Breast epithelium (tissue), 4 donors: ENCODE measurements around the gene VPS35L. TPM values are rescaled to one million over a fixed set of nuclear protein-coding genes. Genes with fewer than 3 reads are reported as not detected.

Source experiments
- DNase-seq, 2 donors: peaks; one replicate each; pipeline ENCODE4 v3.0.0-alpha.2; 2019; ENCODE audit warnings: low spot score in 2 of 2
- H3K27ac ChIP-seq, 2 donors: fragments of 200-600 bp; sonication (generic) in 1 of 2; one replicate each; pipeline ENCODE4 v1.5.1; 2016 to 2019; ENCODE audit warnings: mild to moderate bottlenecking in 1 of 2
- H3K27me3 ChIP-seq, 2 donors: fragments of 200-600 bp; sonication (generic) in 1 of 2; one replicate each; pipeline versions ENCODE4 v1.5.1 to v1.6.0; 2017 to 2019; ENCODE audit warnings: control low read depth in 1 of 2, mild to moderate bottlenecking in 1 of 2
- H3K36me3 ChIP-seq: fragments of 200-600 bp; one replicate; pipeline ENCODE4 v1.5.1; 2019
- H3K4me1 ChIP-seq, 2 donors: fragments of 200-600 bp; sonication (generic); one replicate each; pipeline ENCODE4 v1.5.1; 2016 to 2019; ENCODE audit warnings: control low read depth in 1 of 2
- H3K4me3 ChIP-seq, 3 donors: fragments of 200-600 bp; sonication (generic); 1 replicate in 2 of 3; 2 replicates in 1 of 3; pipeline ENCODE4 v1.5.1; 2016 to 2019; ENCODE audit warnings: mild to moderate bottlenecking in 3 of 3, moderate library complexity in 2 of 3
- H3K9me3 ChIP-seq, 2 donors: fragments of 200-600 bp; sonication (generic) in 1 of 2; one replicate each; pipeline ENCODE4 v1.5.1; 2016 to 2019; ENCODE audit warnings: control low read depth in 1 of 2
- POLR2A ChIP-seq: fragments of 450-650 bp; IDR thresholded peaks from one replicate; pipeline ENCODE4 v1.6.1; 2016; ENCODE audit warnings: antibody characterized with exemption, mild to moderate bottlenecking, moderate library complexity
- POLR2AphosphoS5 ChIP-seq, 3 donors: sonication (generic); formaldehyde crosslinking; IDR thresholded peaks; one replicate each; pipeline ENCODE4 v1.6.1; 2017; ENCODE audit warnings: antibody characterized with exemption in 3 of 3
- intact Hi-C: fragments of 100-400 bp; cut with DNase I; formaldehyde crosslinking; loops from one replicate; pipeline ENCODE4 v1.15.1; 2023; ENCODE audit warnings: low total_unique reads
- total RNA-seq, 3 donors: library from RNA; depleted of rRNA; stranded (reverse); fragments of >200 nt; gene quantifications; one replicate each; pipeline ENCODE4 v1.1.0, GENCODE V29; 2016
- TF ChIP-seq, protein P1 (sequence below), 3 donors: fragments of 450-650 bp; IDR thresholded peaks; one replicate each; pipeline ENCODE4 v1.5.1; 2016 to 2017; ENCODE audit warnings: antibody characterized with exemption in 3 of 3, mild to moderate bottlenecking in 3 of 3, moderate library complexity in 3 of 3

VPS35L gene
- total RNA-seq, 3 donors from 2014 or later, result 36.4 to 43.3 (median 40.5) TPM

DNA sequence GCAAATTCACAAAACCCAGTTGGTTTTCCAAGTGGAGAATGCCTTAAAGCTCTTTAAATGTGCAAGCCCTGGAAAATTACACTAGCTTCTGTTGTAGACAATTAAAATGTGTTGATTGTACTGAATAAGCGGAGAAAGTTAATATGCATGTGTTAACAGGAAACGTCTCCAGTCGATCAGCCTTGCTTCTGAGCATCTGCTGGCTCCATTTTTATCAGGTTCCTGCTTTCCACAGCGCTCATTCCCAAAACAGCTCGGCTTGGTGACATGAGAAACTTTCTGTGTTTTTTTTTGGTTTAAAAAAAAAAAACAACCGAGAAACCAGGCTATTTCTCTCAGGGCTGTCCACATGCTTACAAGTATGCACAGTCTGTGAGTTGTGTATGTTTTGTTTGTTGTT is 60.7 kb downstream of the VPS35L start:
- intact Hi-C loops, result no loop called here
- no peak for DNase-seq
- Histone ChIP-seq H3K36me3 (no peaks in the 10 kb centered on the region), H3K9me3 (no peaks in the 10 kb centered on the region), H3K27ac (no peak overlapping the region), H3K4me1 (no peaks in the 10 kb centered on the region), H3K27me3 (no peaks in the 10 kb centered on the region), H3K4me3 (no peak overlapping the region)
- TF ChIP-seq POLR2A, result no peak
- TF ChIP-seq POLR2AphosphoS5 (IDR thresholded peaks at IDR 0.05), result no peak
- TF ChIP-seq, protein P1, sequence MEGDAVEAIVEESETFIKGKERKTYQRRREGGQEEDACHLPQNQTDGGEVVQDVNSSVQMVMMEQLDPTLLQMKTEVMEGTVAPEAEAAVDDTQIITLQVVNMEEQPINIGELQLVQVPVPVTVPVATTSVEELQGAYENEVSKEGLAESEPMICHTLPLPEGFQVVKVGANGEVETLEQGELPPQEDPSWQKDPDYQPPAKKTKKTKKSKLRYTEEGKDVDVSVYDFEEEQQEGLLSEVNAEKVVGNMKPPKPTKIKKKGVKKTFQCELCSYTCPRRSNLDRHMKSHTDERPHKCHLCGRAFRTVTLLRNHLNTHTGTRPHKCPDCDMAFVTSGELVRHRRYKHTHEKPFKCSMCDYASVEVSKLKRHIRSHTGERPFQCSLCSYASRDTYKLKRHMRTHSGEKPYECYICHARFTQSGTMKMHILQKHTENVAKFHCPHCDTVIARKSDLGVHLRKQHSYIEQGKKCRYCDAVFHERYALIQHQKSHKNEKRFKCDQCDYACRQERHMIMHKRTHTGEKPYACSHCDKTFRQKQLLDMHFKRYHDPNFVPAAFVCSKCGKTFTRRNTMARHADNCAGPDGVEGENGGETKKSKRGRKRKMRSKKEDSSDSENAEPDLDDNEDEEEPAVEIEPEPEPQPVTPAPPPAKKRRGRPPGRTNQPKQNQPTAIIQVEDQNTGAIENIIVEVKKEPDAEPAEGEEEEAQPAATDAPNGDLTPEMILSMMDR (IDR thresholded peaks at IDR 0.05), result no peak

DNA sequence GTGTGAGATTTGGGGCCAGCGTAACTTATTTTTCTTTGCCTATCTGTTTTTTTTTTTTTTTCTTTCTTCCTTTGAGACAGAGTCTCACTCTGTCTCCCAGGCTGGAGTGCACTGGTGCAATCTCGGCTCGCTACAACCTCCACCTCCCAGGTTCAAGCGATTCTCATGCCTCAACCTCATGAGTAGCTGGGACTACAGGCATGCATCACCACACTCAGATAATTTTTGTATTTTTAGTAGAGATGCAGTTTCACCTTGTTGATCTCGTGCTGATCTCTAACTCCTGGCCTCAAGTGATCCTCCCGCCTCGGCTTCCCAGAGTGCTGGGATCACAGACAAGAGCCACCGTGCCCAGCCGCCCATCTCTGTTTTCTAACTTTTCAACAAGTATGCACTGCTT is 63.4 kb downstream of the VPS35L start:
- H3K27ac ChIP-seq, result no peak overlapping the region

DNA sequence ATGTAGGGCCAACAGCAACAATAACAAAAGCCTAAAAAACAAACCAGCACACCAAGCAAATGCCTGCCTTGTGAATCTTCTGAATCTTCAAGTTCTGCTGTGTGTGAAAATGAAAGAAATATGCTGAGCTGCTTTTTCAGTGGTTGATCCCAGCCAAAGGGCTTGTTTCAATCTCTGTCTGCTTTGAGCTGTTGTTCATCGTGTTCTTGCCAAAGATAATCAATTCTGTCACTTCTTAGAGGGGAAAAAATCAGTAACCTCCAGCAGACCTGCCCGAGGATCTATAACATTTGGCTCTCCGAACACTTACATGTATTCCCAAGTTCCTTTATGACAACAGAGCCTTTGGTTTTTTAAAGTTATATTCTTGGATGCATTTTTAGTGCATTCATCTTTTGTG is 65.9 kb downstream of the VPS35L start:
- TF ChIP-seq POLR2AphosphoS5 (IDR thresholded peaks at IDR 0.05) (no peak), POLR2A (no peak)
- TF ChIP-seq, protein P1 (IDR thresholded peaks at IDR 0.05), result no peak
- intact Hi-C loops, result no loop called here
- no peaks in the 10 kb centered on the region for H3K36me3 ChIP-seq
- H3K4me1 ChIP-seq, result no peaks in the 10 kb centered on the region
- H3K4me3 ChIP-seq, result no peak overlapping the region
- no peak for DNase-seq
- H3K9me3 ChIP-seq, result no peaks in the 10 kb centered on the region
- H3K27me3 ChIP-seq, result no peaks in the 10 kb centered on the region
- no peak overlapping the region for H3K27ac ChIP-seq

More for the DNA sequence above, 63.4 kb downstream of the VPS35L start:
- H3K36me3 ChIP-seq, result no peaks in the 10 kb centered on the region
- no peaks in the 10 kb centered on the region for H3K4me1 ChIP-seq
- DNase-seq, result no peak
- H3K4me3 ChIP-seq, result no peak overlapping the region
- H3K27me3 ChIP-seq, result no peaks in the 10 kb centered on the region
- intact Hi-C loops, result no loop called here
- H3K9me3 ChIP-seq, result no peaks in the 10 kb centered on the region
- TF ChIP-seq, protein P1 (IDR thresholded peaks at IDR 0.05), result no peak
- TF ChIP-seq POLR2A (no peak), POLR2AphosphoS5 (IDR thresholded peaks at IDR 0.05) (no peak)

DNA sequence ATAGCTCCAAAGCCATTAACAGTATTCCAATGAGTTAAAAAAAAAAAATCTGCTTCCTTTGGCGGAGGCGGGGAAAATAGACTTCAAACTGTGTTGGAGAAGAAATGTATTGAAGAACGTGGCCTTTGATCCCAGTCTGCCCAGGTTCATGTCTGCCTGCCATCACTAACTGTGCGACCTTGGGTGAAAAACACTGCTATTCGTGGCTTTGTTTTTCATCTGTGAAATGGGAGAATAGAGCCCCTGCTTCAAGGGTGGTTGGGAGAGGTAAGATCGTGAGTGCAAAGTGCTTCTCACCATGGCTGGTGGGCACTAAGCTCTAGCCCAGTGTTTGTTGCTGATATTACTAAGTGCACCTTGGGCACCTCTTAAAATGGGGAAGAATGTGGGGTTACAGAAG is 69.5 kb downstream of the VPS35L start:
- Histone ChIP-seq H3K4me1 (no peaks in the 10 kb centered on the region), H3K9me3 (no peaks in the 10 kb centered on the region), H3K4me3 (no peak overlapping the region), H3K27me3 (no peaks in the 10 kb centered on the region), H3K27ac (no peak overlapping the region), H3K36me3 (no peaks in the 10 kb centered on the region)
- intact Hi-C loops, result no loop called here
- no peak for DNase-seq
- TF ChIP-seq POLR2A, result no peak
- TF ChIP-seq, protein P1 (IDR thresholded peaks at IDR 0.05), result no peak
- TF ChIP-seq POLR2AphosphoS5 (IDR thresholded peaks at IDR 0.05), result no peak

DNA sequence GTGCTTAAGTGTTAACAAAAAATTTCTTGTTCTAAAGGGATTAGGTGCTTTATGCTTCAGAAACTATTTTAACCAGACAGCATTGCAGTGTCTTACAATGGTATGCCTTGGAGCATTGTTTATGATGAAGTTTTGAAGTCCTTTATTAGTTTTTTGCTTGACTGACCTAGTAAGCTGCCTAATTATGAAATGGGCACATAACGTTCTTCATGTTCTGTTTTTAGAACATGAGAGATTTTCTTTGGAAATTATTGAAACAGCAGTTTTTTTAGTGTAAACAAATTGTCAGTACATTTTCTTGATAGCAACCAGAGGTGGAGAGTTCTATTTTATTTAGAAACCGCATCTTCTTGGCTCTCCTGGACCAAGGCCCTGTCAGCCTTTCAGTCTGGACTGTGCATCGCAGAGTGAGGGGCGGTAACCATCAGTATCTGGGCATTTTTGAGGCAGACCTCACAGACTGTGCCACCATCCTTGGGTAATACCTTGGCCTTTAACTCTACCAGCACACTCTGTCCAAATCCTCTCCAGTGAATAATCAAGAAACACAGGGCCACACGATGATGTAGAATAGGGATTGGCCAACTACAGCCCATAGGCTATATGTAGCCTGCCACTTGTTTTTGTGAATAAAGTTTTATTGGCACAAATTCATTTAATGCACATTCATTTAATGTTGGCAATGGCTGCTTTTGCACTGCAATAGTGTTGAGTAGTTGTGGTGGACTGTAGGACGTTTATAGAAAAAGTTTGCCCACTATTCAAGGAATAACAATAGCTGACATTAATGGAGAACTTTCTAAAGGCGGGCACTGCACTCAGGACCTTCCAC is 81.1 kb downstream of the VPS35L start:
- Histone ChIP-seq H3K27me3 (no peaks in the 10 kb centered on the region), H3K9me3 (no peaks in the 10 kb centered on the region), H3K4me3 (no peak overlapping the region), H3K36me3 (no peaks in the 10 kb centered on the region), H3K27ac (no peak overlapping the region), H3K4me1 (no peaks in the 10 kb centered on the region)
- intact Hi-C loops, result loop anchor here (1.0 kb wide), 1 partner anchor 9 kb away; no protein-coding TSS in a partner anchor
- DNase-seq, result no peak
- TF ChIP-seq, protein P1 (IDR thresholded peaks at IDR 0.05), result no peak
- no peak for TF ChIP-seq POLR2A
- no peak for TF ChIP-seq POLR2AphosphoS5 (IDR thresholded peaks at IDR 0.05)
